ENCODE results near the gene SP7.

SP7 gene

DNA sequence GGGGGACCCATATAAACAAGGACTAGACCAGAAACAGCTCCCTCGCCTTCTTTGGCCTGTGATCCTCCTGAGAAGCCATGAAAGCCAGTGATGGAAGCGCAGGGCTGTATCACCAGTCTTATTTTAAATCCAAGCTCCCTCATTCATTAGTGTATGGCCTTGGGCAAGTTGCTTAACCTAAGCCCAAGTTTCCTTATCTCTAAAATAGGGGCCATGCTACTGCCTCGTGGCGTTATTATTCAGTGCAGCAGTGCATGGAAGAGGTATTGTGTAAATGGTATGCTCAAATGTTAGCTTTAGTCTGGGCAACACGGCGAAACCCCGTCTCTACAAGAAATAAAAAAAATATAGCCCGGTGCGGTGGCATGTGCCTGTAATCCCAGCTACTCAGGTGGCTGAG lies 58.2 kb downstream of the SP7 start:
- no peaks in the 10 kb centered on the region for H4K20me1 ChIP-seq (ENCODE audit: insufficient read depth, low read length, poor library complexity, severe bottlenecking)
- H3K79me2 ChIP-seq (ENCODE audit: insufficient read depth, low read length) = no peaks in the 10 kb centered on the region; the same call in 1 of the 2 replicates
- H3K4me1 ChIP-seq (ENCODE audit: insufficient read depth, low read length, poor library complexity, severe bottlenecking) = no peaks in the 10 kb centered on the region
- no peaks in the 10 kb centered on the region for H3F3A ChIP-seq (ENCODE audit: low read depth)
- no peak overlapping the region for H2AFZ ChIP-seq (ENCODE audit: low read length)
- no peaks in the 10 kb centered on the region for H3K27me3 ChIP-seq (ENCODE audit: insufficient read depth, low read length, poor library complexity, severe bottlenecking)
- H3K4me3 ChIP-seq (ENCODE audit: low read length, poor library complexity, severe bottlenecking) = no peak overlapping the region
- H3K9ac ChIP-seq (ENCODE audit: low read depth, low read length, poor library complexity, severe bottlenecking) = no peak overlapping the region
- H3K9me2 ChIP-seq (replicated peaks; ENCODE audit: low read depth, low read length) = no peaks in the 10 kb centered on the region
- H3K4me2 ChIP-seq (ENCODE audit: low read depth, low read length, poor library complexity, severe bottlenecking) = no peak overlapping the region
- H3K9me3 ChIP-seq (ENCODE audit: insufficient read depth, low read depth, low read length) = no peaks in the 10 kb centered on the region
- peaks cover 56% of the 10 kb centered on the region; the same call in 1 of the 2 replicates for H3K36me3 ChIP-seq (ENCODE audit: insufficient read depth, low read length)
- TF ChIP-seq, protein P1, sequence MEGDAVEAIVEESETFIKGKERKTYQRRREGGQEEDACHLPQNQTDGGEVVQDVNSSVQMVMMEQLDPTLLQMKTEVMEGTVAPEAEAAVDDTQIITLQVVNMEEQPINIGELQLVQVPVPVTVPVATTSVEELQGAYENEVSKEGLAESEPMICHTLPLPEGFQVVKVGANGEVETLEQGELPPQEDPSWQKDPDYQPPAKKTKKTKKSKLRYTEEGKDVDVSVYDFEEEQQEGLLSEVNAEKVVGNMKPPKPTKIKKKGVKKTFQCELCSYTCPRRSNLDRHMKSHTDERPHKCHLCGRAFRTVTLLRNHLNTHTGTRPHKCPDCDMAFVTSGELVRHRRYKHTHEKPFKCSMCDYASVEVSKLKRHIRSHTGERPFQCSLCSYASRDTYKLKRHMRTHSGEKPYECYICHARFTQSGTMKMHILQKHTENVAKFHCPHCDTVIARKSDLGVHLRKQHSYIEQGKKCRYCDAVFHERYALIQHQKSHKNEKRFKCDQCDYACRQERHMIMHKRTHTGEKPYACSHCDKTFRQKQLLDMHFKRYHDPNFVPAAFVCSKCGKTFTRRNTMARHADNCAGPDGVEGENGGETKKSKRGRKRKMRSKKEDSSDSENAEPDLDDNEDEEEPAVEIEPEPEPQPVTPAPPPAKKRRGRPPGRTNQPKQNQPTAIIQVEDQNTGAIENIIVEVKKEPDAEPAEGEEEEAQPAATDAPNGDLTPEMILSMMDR (conservative IDR thresholded peaks at IDR 0.05; ENCODE audit: low read length) = no peak
- no peak for TF ChIP-seq EZH2phosphoT487 (IDR thresholded peaks at IDR 0.05; ENCODE audit: borderline replicate concordance)

Measured in Loucy (cell line).